CD14-positive monocyte (primary cell): ENCODE data around the gene GSTA3. TPM values are rescaled to one million over a fixed set of nuclear protein-coding genes. Genes with fewer than 3 reads are reported as not detected.

ENCODE experiments used
- DNase-seq, 3 donors: peaks; one replicate each; pipeline ENCODE4 v3.0.0-alpha.2; 2011 to 2022
- H2AFZ ChIP-seq: 2 replicates; pipeline ENCODE4 v1.6.0; 2012; ENCODE audit warnings: mild to moderate bottlenecking, low read depth, low read length, inconsistent platforms; ENCODE audit not compliant: insufficient read depth, poor library complexity, severe bottlenecking
- H3K27ac ChIP-seq, 2 donors: 1 replicate in 1 of 2; 2 replicates in 1 of 2; pipeline ENCODE4 v1.5.1; 2012 to 2013; ENCODE audit warnings: low read length in 2 of 2, control low read depth in 1 of 2, inconsistent platforms in 1 of 2, low read depth in 1 of 2, mild to moderate bottlenecking in 1 of 2
- H3K27me3 ChIP-seq, 2 donors: one replicate each; pipeline versions ENCODE4 v1.6.0 to v1.6.1; 2011 to 2013; ENCODE audit warnings: low read length in 2 of 2; ENCODE audit not compliant: control insufficient read depth in 2 of 2, insufficient read depth in 2 of 2
- H3K36me3 ChIP-seq, 2 donors: replicated peaks in 1 of 2; 1 replicate in 1 of 2; 2 replicates in 1 of 2; pipeline versions ENCODE4 v1.5.1 to v1.6.1; 2012 to 2013; ENCODE audit warnings: low read length in 2 of 2, control low read depth in 1 of 2, inconsistent platforms in 1 of 2, mild to moderate bottlenecking in 1 of 2; ENCODE audit not compliant: insufficient read depth in 2 of 2, control insufficient read depth in 1 of 2
- H3K4me1 ChIP-seq, 2 donors: 1 replicate in 1 of 2; 2 replicates in 1 of 2; pipeline versions ENCODE4 v1.5.1 to v1.6.1; 2012 to 2013; ENCODE audit warnings: low read length in 2 of 2, control low read depth in 1 of 2, inconsistent platforms in 1 of 2, mild to moderate bottlenecking in 1 of 2, moderate library complexity in 1 of 2; ENCODE audit not compliant: insufficient read depth in 2 of 2, control insufficient read depth in 1 of 2
- H3K4me2 ChIP-seq: replicated peaks from 2 replicates; pipeline ENCODE3; 2012; ENCODE audit warnings: low read length, moderate library complexity, mild to moderate bottlenecking; ENCODE audit not compliant: poor library complexity, severe bottlenecking; ENCODE audit errors: extremely low read depth
- H3K4me3 ChIP-seq, 3 experiments: fragments of 200-600 bp in 1 of 3; sonication (generic) in 1 of 3; replicated peaks in 1 of 3; 1 replicate in 2 of 3; 2 replicates in 1 of 3; pipeline ENCODE4 v1.5.1; 2011 to 2013; ENCODE audit warnings: low read length in 3 of 3, mild to moderate bottlenecking in 3 of 3, control low read depth in 2 of 3, low read depth in 2 of 3, inconsistent platforms in 1 of 3, moderate library complexity in 1 of 3
- H3K79me2 ChIP-seq: 2 replicates; pipeline ENCODE4 v1.6.0; 2012; ENCODE audit warnings: mild to moderate bottlenecking, control low read depth, inconsistent platforms, low read length, moderate library complexity; ENCODE audit not compliant: insufficient read depth
- H3K9ac ChIP-seq: 2 replicates; pipeline ENCODE4 v1.6.0; 2017; ENCODE audit warnings: low read length, mild to moderate bottlenecking; ENCODE audit not compliant: insufficient read depth, poor library complexity, severe bottlenecking
- H3K9me3 ChIP-seq, 2 donors: replicated peaks in 1 of 2; 1 replicate in 1 of 2; 2 replicates in 1 of 2; pipeline versions ENCODE4 v1.5.1 to v1.6.1; 2012 to 2013; ENCODE audit warnings: low read length in 2 of 2, control low read depth in 1 of 2; ENCODE audit not compliant: control insufficient read depth in 1 of 2, insufficient read depth in 1 of 2
- H4K20me1 ChIP-seq: 2 replicates; pipeline ENCODE4 v1.6.0; 2012; ENCODE audit warnings: mild to moderate bottlenecking, low read length, control low read depth, moderate library complexity; ENCODE audit not compliant: insufficient read depth
- H3K27ac Mint-ChIP-seq, 7 donors: one replicate each; pipeline ENCODE4 v1.8.0; 2020; ENCODE audit warnings: mild to moderate bottlenecking in 7 of 7, mixed read lengths in 7 of 7, moderate library complexity in 6 of 7, inconsistent platforms in 2 of 7
- H3K27me3 Mint-ChIP-seq, 3 donors: one replicate each; pipeline ENCODE4 v1.8.0; 2021 to 2022; ENCODE audit warnings: low read depth in 3 of 3, mild to moderate bottlenecking in 3 of 3, mixed read lengths in 3 of 3, moderate library complexity in 3 of 3, inconsistent platforms in 1 of 3
- H3K36me3 Mint-ChIP-seq, 2 donors: one replicate each; pipeline ENCODE4 v1.8.0; 2020; ENCODE audit warnings: mixed read lengths in 2 of 2, inconsistent platforms in 1 of 2, mild to moderate bottlenecking in 1 of 2
- H3K4me1 Mint-ChIP-seq: one replicate; pipeline ENCODE4 v1.8.0; 2020; ENCODE audit warnings: mild to moderate bottlenecking, mixed read lengths
- H3K4me3 Mint-ChIP-seq, 2 donors: one replicate each; pipeline ENCODE4 v1.8.0; 2020; ENCODE audit warnings: mild to moderate bottlenecking in 2 of 2, mixed read lengths in 2 of 2, moderate library complexity in 1 of 2
- H3K9me3 Mint-ChIP-seq, 7 donors: one replicate each; pipeline ENCODE4 v1.8.0; 2020 to 2022; ENCODE audit warnings: mixed read lengths in 7 of 7, mild to moderate bottlenecking in 6 of 7, moderate library complexity in 6 of 7, inconsistent platforms in 2 of 7
- WGBS: methylation state at CpG from one replicate; pipeline ENCODE4 v1.1.5; 2013; ENCODE audit warnings: missing lambda C conversion rate; ENCODE audit not compliant: insufficient coverage; 5-methylcytosine and 5-hydroxymethylcytosine counted together
- intact Hi-C, 2 donors: fragments of 100-400 bp; cut with micrococcal nuclease; formaldehyde crosslinking; loops; one replicate each; pipeline versions ENCODE4 v1.15.0 to v1.15.1; 2023
- polyA plus RNA-seq, 3 donors: library from polyadenylated mRNA; depleted of rRNA in 1 of 3; unstranded in 2 of 3; stranded (reverse) in 1 of 3; fragments of 300-500 nt in 2 of 3; fragments of >200 nt in 1 of 3; fragmentation: Illumina TruSeq in 2 of 3; gene quantifications; 1 replicate in 2 of 3; 2 replicates in 1 of 3; pipeline ENCODE4 v1.2.3, GENCODE V29; 2012 to 2021
- TF ChIP-seq, protein P1 (sequence below): fragments of 200-600 bp; IDR thresholded peaks from one replicate; pipeline ENCODE4 v1.8.0; 2022; ENCODE audit warnings: antibody characterized with exemption, mild to moderate bottlenecking

GSTA3 gene
- polyA plus RNA-seq, 3 donors = not detected

DNA sequence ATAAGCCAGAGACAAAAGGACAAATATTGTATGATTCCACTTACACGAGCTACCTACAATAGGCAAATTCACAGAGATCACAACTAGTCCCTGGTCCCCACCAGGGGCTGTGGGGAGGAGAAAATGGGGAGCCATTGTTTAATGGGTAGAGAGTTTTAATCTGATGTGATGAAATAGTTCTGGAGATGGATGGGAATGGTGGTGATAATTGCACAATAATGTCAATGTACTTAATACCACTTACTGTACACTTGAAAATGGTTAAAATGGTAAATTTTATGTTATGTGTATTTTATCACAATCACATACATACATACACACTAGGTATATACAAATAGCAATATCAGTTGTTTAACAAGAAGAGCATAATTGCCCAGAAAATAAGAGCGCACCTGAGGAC, 24.3 kb upstream of the GSTA3 start:
- no peak overlapping the region for H3K4me2 ChIP-seq
- H3K4me1 Mint-ChIP-seq = no peaks in the 10 kb centered on the region
- no peak for DNase-seq
- no peaks in the 10 kb centered on the region for H3K36me3 Mint-ChIP-seq
- H3K9ac ChIP-seq = no peak overlapping the region
- intact Hi-C loops = no loop called here
- H3K27me3 Mint-ChIP-seq = peaks cover 0 to 5% (median 2%) of the 10 kb centered on the region in 3 donors
- TF ChIP-seq, protein P1, sequence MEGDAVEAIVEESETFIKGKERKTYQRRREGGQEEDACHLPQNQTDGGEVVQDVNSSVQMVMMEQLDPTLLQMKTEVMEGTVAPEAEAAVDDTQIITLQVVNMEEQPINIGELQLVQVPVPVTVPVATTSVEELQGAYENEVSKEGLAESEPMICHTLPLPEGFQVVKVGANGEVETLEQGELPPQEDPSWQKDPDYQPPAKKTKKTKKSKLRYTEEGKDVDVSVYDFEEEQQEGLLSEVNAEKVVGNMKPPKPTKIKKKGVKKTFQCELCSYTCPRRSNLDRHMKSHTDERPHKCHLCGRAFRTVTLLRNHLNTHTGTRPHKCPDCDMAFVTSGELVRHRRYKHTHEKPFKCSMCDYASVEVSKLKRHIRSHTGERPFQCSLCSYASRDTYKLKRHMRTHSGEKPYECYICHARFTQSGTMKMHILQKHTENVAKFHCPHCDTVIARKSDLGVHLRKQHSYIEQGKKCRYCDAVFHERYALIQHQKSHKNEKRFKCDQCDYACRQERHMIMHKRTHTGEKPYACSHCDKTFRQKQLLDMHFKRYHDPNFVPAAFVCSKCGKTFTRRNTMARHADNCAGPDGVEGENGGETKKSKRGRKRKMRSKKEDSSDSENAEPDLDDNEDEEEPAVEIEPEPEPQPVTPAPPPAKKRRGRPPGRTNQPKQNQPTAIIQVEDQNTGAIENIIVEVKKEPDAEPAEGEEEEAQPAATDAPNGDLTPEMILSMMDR = no peak
- H3K4me3 Mint-ChIP-seq = no peak overlapping the region
- WGBS = no CpG with 5 or more reads among the region's 2 CpGs
- no peaks in the 10 kb centered on the region for H3K79me2 ChIP-seq
- no peaks in the 10 kb centered on the region for H3K27me3 ChIP-seq
- no peak overlapping the region for H2AFZ ChIP-seq
- H4K20me1 ChIP-seq = no peaks in the 10 kb centered on the region
- no peaks in the 10 kb centered on the region for H3K4me1 ChIP-seq
- H3K36me3 ChIP-seq = no peaks in the 10 kb centered on the region
- no peak overlapping the region for H3K4me3 ChIP-seq
- H3K9me3 ChIP-seq = no peaks in the 10 kb centered on the region
- peaks cover 0 to 3% (median 1%) of the 10 kb centered on the region in 7 donors for H3K9me3 Mint-ChIP-seq
- H3K27ac ChIP-seq = no peak overlapping the region
- H3K27ac Mint-ChIP-seq = no peak overlapping the region

DNA sequence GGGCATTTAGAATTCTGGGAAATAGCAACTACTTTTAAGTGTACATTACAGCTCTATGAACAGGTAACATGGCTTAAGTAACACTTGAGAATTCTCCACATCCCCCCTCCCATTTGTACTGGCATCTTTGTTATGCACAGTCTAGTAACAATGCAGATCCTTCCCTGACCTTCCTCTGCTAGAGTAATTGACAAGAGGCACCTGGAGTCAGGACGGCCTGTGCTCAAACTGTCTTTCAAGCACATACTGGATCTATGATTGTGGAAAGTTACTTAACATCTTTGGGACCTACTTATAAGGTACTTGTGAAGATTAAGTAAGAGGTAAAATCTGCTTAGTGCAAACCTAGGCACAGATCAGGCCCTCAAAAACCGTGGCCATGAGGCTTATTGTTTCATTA, 21.9 kb upstream of the GSTA3 start:
- no peak overlapping the region for H3K27ac Mint-ChIP-seq
- Histone ChIP-seq H3K4me2 (no peak overlapping the region), H3K4me3 (no peak overlapping the region), H3K36me3 (no peaks in the 10 kb centered on the region), H3K27me3 (no peaks in the 10 kb centered on the region), H3K79me2 (no peaks in the 10 kb centered on the region), H3K9me3 (no peaks in the 10 kb centered on the region), H3K27ac (no peak overlapping the region), H3K9ac (no peak overlapping the region), H3K4me1 (no peaks in the 10 kb centered on the region), H4K20me1 (no peaks in the 10 kb centered on the region), H2AFZ (no peak overlapping the region)
- H3K27me3 Mint-ChIP-seq = peaks cover 0 to 5% (median 2%) of the 10 kb centered on the region in 3 donors
- H3K4me1 Mint-ChIP-seq = no peaks in the 10 kb centered on the region
- TF ChIP-seq, protein P1 = no peak
- H3K36me3 Mint-ChIP-seq = no peaks in the 10 kb centered on the region
- no peak overlapping the region for H3K4me3 Mint-ChIP-seq
- DNase-seq = no peak
- 86% methylated on average over 1 of the region's 2 CpGs for WGBS
- intact Hi-C loops = no loop called here
- peaks cover 0 to 10% (median 4%) of the 10 kb centered on the region in 7 donors for H3K9me3 Mint-ChIP-seq
